Endodermal cell (in vitro differentiated cells): ENCODE measurements around the gene SETX. TPM values are rescaled to one million over a fixed set of nuclear protein-coding genes. Genes with fewer than 3 reads are reported as not detected.

Experiments used
- DNase-seq: peaks from one replicate; pipeline ENCODE4 v3.0.0-alpha.2; 2017
- H3K27ac ChIP-seq: 2 replicates; pipeline ENCODE4 v1.5.1; 2013; ENCODE audit warnings: mild to moderate bottlenecking, low read depth, low read length, moderate library complexity
- H3K27me3 ChIP-seq: 2 replicates; pipeline ENCODE4 v1.6.1; 2013; ENCODE audit warnings: mild to moderate bottlenecking, low read length, moderate library complexity; ENCODE audit not compliant: insufficient read depth, control insufficient read depth, poor library complexity, severe bottlenecking
- H3K36me3 ChIP-seq: 2 replicates; pipeline ENCODE4 v1.7.0; 2013; ENCODE audit warnings: mild to moderate bottlenecking, low read length, moderate library complexity; ENCODE audit not compliant: control insufficient read depth, insufficient read depth
- H3K4me1 ChIP-seq: one replicate; pipeline ENCODE4 v1.7.0; 2013; ENCODE audit warnings: low read length; ENCODE audit not compliant: control insufficient read depth, insufficient read depth
- H3K4me3 ChIP-seq: 2 replicates; pipeline ENCODE4 v1.5.1; 2013; ENCODE audit warnings: mild to moderate bottlenecking, low read length, moderate library complexity
- H3K9ac ChIP-seq: 2 replicates; pipeline ENCODE4 v1.6.1; 2013; ENCODE audit warnings: mild to moderate bottlenecking, low read length, moderate library complexity; ENCODE audit not compliant: poor library complexity, severe bottlenecking; ENCODE audit errors: extremely low read depth
- H3K9me3 ChIP-seq: 2 replicates; pipeline ENCODE4 v1.6.1; 2013; ENCODE audit warnings: mild to moderate bottlenecking, low read length, moderate library complexity; ENCODE audit not compliant: control insufficient read depth
- H3K27ac Mint-ChIP-seq: 2 replicates; pipeline ENCODE4 v1.8.0; 2020; ENCODE audit warnings: mixed read lengths
- H3K27me3 Mint-ChIP-seq: 2 replicates; pipeline ENCODE4 v1.8.0; 2021; ENCODE audit warnings: mild to moderate bottlenecking, mixed read lengths; ENCODE audit not compliant: insufficient read depth
- H3K36me3 Mint-ChIP-seq: 2 replicates; pipeline ENCODE4 v1.8.0; 2020; ENCODE audit warnings: low read depth, mixed read lengths
- H3K4me1 Mint-ChIP-seq: 2 replicates; pipeline ENCODE4 v1.8.0; 2020; ENCODE audit warnings: mixed read lengths
- H3K4me3 Mint-ChIP-seq: 2 replicates; pipeline ENCODE4 v1.8.0; 2020; ENCODE audit warnings: mild to moderate bottlenecking, moderate library complexity, mixed read lengths
- H3K9me3 Mint-ChIP-seq: 2 replicates; pipeline ENCODE4 v1.8.0; 2020; ENCODE audit warnings: mild to moderate bottlenecking, mixed read lengths
- WGBS, 2 experiments: methylation state at CpG; one replicate each; pipeline versions ENCODE4 v1.1.5 to v1.1.7; 2013; ENCODE audit warnings: missing lambda C conversion rate in 2 of 2, mixed read lengths in 1 of 2; ENCODE audit not compliant: insufficient coverage in 1 of 2, insufficient read length in 1 of 2; 5-methylcytosine and 5-hydroxymethylcytosine counted together
- total RNA-seq, 2 donors: library from RNA; stranded (reverse); fragmentation: NEBNext Ultra II Directional in 1 of 2; extraction: Animal tissue kit (Norgen Biotek cat#: 25700) in 1 of 2; gene quantifications; 2 replicates in 1 of 2; 3 replicates in 1 of 2; pipeline ENCODE4 v1.2.1, GENCODE V29; 2021
- TF ChIP-seq, protein P1 (sequence below): fragments of 200-600 bp; sonication (generic); conservative IDR thresholded peaks from 2 replicates; pipeline ENCODE4 v1.5.0; 2021; ENCODE audit warnings: antibody characterized with exemption, mild to moderate bottlenecking

Gene SETX
- total RNA-seq, 2 donors from 2014 or later = 40.0 to 53.3 TPM

DNA sequence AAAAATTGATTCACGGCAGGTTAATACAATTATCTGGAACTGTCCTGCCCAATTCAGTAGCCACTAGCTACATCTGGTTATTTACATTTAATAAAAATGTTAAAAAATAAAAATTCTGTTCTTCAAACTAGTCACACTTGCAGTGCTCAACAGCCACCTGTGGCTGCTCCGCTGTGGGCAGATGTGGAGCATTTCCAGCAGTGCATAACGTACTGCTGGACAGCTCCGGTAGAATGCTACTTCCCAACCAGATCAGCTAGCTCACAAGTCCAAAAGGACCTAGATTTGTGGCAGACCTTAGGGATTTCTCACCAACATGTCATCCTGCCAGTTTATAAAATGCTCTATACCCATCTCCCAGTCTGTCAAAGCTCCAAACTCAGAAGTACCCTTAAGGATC is 42.8 kb downstream of the SETX start:
- Mint-ChIP-seq H3K36me3 (peaks cover 58% of the 10 kb centered on the region), H3K27me3 (no peaks in the 10 kb centered on the region), H3K4me3 (no peak overlapping the region), H3K9me3 (no peaks in the 10 kb centered on the region), H3K27ac (no peak overlapping the region), H3K4me1 (no peaks in the 10 kb centered on the region)
- no peaks in the 10 kb centered on the region for H3K4me1 ChIP-seq
- peaks cover 90% of the 10 kb centered on the region for H3K36me3 ChIP-seq
- H3K27me3 ChIP-seq = no peaks in the 10 kb centered on the region
- TF ChIP-seq, protein P1, sequence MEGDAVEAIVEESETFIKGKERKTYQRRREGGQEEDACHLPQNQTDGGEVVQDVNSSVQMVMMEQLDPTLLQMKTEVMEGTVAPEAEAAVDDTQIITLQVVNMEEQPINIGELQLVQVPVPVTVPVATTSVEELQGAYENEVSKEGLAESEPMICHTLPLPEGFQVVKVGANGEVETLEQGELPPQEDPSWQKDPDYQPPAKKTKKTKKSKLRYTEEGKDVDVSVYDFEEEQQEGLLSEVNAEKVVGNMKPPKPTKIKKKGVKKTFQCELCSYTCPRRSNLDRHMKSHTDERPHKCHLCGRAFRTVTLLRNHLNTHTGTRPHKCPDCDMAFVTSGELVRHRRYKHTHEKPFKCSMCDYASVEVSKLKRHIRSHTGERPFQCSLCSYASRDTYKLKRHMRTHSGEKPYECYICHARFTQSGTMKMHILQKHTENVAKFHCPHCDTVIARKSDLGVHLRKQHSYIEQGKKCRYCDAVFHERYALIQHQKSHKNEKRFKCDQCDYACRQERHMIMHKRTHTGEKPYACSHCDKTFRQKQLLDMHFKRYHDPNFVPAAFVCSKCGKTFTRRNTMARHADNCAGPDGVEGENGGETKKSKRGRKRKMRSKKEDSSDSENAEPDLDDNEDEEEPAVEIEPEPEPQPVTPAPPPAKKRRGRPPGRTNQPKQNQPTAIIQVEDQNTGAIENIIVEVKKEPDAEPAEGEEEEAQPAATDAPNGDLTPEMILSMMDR = no peak
- no peak overlapping the region for H3K27ac ChIP-seq
- WGBS, 2 experiments = 94 to 96% methylated on average over 3 to 4 of the region's 4 CpGs
- H3K9me3 ChIP-seq = no peaks in the 10 kb centered on the region
- no peak for DNase-seq
- H3K4me3 ChIP-seq = no peak overlapping the region
- H3K9ac ChIP-seq = no peak overlapping the region

DNA sequence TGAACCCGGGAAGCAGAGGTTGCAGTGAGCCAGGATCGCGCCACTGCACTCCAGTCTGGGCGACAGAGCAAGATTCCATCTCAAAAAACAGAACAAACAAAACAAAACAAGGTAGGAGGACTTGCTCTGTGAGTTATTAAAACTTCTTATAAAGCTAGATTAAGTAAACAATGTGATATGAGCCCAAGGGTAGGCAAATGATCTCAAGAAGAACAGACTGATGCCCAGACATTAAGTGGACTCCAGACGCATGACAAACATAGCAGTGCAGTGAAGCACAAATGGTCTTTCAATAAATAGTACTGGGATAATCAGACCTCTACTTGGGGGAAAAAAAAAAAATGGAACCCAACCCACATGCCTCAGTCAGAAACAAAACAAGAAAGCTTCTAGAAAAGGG is 45.7 kb downstream of the SETX start:
- peaks cover 93% of the 10 kb centered on the region for H3K36me3 ChIP-seq
- Mint-ChIP-seq H3K36me3 (peaks cover 68% of the 10 kb centered on the region), H3K27ac (no peak overlapping the region)

DNA sequence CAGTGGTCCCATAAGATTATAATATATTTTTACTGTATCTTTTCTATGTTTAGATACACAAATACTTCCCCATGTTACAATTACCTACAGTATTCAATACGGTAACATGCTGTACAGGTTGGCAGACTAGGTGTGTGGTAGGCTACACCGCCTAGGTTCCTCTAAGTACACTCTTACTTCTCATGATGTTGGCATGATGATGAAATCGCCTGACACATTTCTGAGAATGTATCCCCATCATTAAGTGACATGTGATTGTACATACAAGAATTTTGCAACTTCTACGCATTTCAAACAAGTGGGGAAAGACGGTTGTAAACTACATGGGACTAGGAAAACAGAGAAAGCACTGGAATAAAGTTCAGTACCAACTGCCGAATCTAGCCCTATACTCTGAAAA is 53.3 kb downstream of the SETX start:
- no peaks in the 10 kb centered on the region for H3K9me3 ChIP-seq
- peaks cover 79% of the 10 kb centered on the region for H3K36me3 ChIP-seq
- no peaks in the 10 kb centered on the region for H3K27me3 Mint-ChIP-seq
- TF ChIP-seq, protein P1 = no peak
- no peaks in the 10 kb centered on the region for H3K4me1 ChIP-seq
- DNase-seq = no peak
- H3K27ac Mint-ChIP-seq = no peak overlapping the region
- H3K27me3 ChIP-seq = no peaks in the 10 kb centered on the region
- H3K4me3 ChIP-seq = no peak overlapping the region
- no peak overlapping the region for H3K9ac ChIP-seq
- H3K4me3 Mint-ChIP-seq = no peak overlapping the region
- peaks cover 17% of the 10 kb centered on the region for H3K4me1 Mint-ChIP-seq
- 94 to 95% methylated on average over 4 to 6 of the region's 6 CpGs for WGBS, 2 experiments
- no peaks in the 10 kb centered on the region for H3K9me3 Mint-ChIP-seq
- no peak overlapping the region for H3K27ac ChIP-seq
- H3K36me3 Mint-ChIP-seq = peaks cover 69% of the 10 kb centered on the region

More for the DNA sequence above, 45.7 kb downstream of the SETX start:
- Histone ChIP-seq H3K27me3 (no peaks in the 10 kb centered on the region), H3K4me1 (no peaks in the 10 kb centered on the region), H3K27ac (no peak overlapping the region), H3K9me3 (no peaks in the 10 kb centered on the region), H3K9ac (no peak overlapping the region), H3K4me3 (no peak overlapping the region)
- TF ChIP-seq, protein P1 = no peak
- Mint-ChIP-seq H3K27me3 (no peaks in the 10 kb centered on the region), H3K9me3 (no peaks in the 10 kb centered on the region), H3K4me3 (no peak overlapping the region), H3K4me1 (no peaks in the 10 kb centered on the region)
- 94 to 98% methylated on average over 2 to 5 of the region's 5 CpGs for WGBS, 2 experiments
- DNase-seq = no peak
